GM23338 (cell line): ENCODE measurements around the gene KREMEN2. TPM values are rescaled to one million over a fixed set of nuclear protein-coding genes. Genes with fewer than 3 reads are reported as not detected.

Experiments used
- ATAC-seq: fragments of 200-7000 bp; cut with Tn5 transposase; 3 replicates; pipeline ENCODE4 v1.9.1; 2020
- DNase-seq: peaks from one replicate; pipeline ENCODE4 v3.0.0-alpha.2; 2015; ENCODE audit warnings: low spot score
- H2AFZ ChIP-seq: fragments of 200-600 bp; sonication (generic); 2 replicates; pipeline ENCODE4 v1.8.0; 2016; ENCODE audit warnings: antibody characterized with exemption, mild to moderate bottlenecking, moderate library complexity
- H3F3A ChIP-seq: fragments of 200-600 bp; sonication (generic); replicated peaks from 2 replicates; pipeline ENCODE4 v1.8.0; 2017; ENCODE audit warnings: antibody characterized with exemption, mixed run types, low read depth
- H3K27ac ChIP-seq: fragments of 200-600 bp; sonication (generic); 2 replicates; pipeline ENCODE4 v1.6.1; 2016; ENCODE audit warnings: low read depth
- H3K27me3 ChIP-seq: fragments of 200-600 bp; sonication (generic); 2 replicates; pipeline ENCODE4 v1.8.0; 2016; ENCODE audit warnings: mild to moderate bottlenecking, mixed run types, moderate library complexity; ENCODE audit not compliant: insufficient read depth
- H3K36me3 ChIP-seq: fragments of 200-600 bp; sonication (generic); 2 replicates; pipeline ENCODE4 v1.8.0; 2016; ENCODE audit warnings: mild to moderate bottlenecking; ENCODE audit not compliant: insufficient read depth
- H3K4me1 ChIP-seq: fragments of 200-600 bp; sonication (generic); 2 replicates; pipeline ENCODE4 v1.8.0; 2016; ENCODE audit warnings: mild to moderate bottlenecking, moderate library complexity; ENCODE audit not compliant: insufficient read depth
- H3K4me2 ChIP-seq: fragments of 200-600 bp; sonication (generic); 2 replicates; pipeline ENCODE4 v1.7.1; 2017; ENCODE audit warnings: mixed run types
- H3K4me3 ChIP-seq: fragments of 200-600 bp; sonication (generic); 2 replicates; pipeline ENCODE4 v1.6.1; 2016; ENCODE audit warnings: mixed run types
- H3K79me2 ChIP-seq: fragments of 200-600 bp; sonication (generic); replicated peaks from 2 replicates; pipeline ENCODE4 v1.8.0; 2017; ENCODE audit warnings: mild to moderate bottlenecking; ENCODE audit not compliant: insufficient read depth
- H3K9me2 ChIP-seq: fragments of 200-600 bp; sonication (generic); 2 replicates; pipeline ENCODE4 v1.8.0; 2017; ENCODE audit not compliant: insufficient read depth
- H4K20me1 ChIP-seq: fragments of 200-600 bp; sonication (generic); replicated peaks from 2 replicates; pipeline ENCODE4 v1.8.0; 2017; ENCODE audit warnings: mild to moderate bottlenecking; ENCODE audit not compliant: insufficient read depth
- H3K27ac Mint-ChIP-seq: 2 replicates; pipeline ENCODE4 v1.8.0; 2020; ENCODE audit warnings: inconsistent platforms, mild to moderate bottlenecking, moderate library complexity, mixed read lengths
- H3K27me3 Mint-ChIP-seq: 3 replicates; pipeline ENCODE4 v1.8.0; 2022; ENCODE audit warnings: low read depth, mild to moderate bottlenecking, moderate library complexity, mixed read lengths, inconsistent platforms; ENCODE audit not compliant: insufficient read depth, poor library complexity
- H3K36me3 Mint-ChIP-seq: 3 replicates; pipeline ENCODE4 v1.8.0; 2021; ENCODE audit warnings: low read depth, mild to moderate bottlenecking, inconsistent platforms, moderate library complexity, mixed read lengths
- H3K4me1 Mint-ChIP-seq: 3 replicates; pipeline ENCODE4 v1.8.0; 2020; ENCODE audit warnings: mild to moderate bottlenecking, inconsistent platforms, mixed read lengths
- H3K4me3 Mint-ChIP-seq: 3 replicates; pipeline ENCODE4 v1.8.0; 2021; ENCODE audit warnings: moderate library complexity, mild to moderate bottlenecking, inconsistent platforms, mixed read lengths
- H3K9me3 Mint-ChIP-seq: 3 replicates; pipeline ENCODE4 v1.8.0; 2020; ENCODE audit warnings: moderate library complexity, mild to moderate bottlenecking, inconsistent platforms, mixed read lengths
- STAT1 ChIP-seq: IDR thresholded peaks from one replicate; pipeline ENCODE4 v1.6.1; 2016; ENCODE audit warnings: antibody characterized with exemption; ENCODE audit not compliant: unreplicated experiment
- ZNF114 ChIP-seq: fragments of 250-450 bp; sonication (Bioruptor Pico); IDR thresholded peaks from 2 replicates; pipeline ENCODE4 v1.5.0; 2020; ENCODE audit warnings: mild to moderate bottlenecking, moderate library complexity
- polyA plus RNA-seq: library from polyadenylated mRNA; unstranded; fragments of >200 nt; fragmentation: Nextera tagmentation; extraction: Ambion mirVana; gene quantifications from 2 replicates; pipeline ENCODE4 v1.2.1, GENCODE V29; 2016
- small RNA-seq: library from RNA; depleted of rRNA; stranded (forward); fragments of <200 nt; gene quantifications from one replicate; pipeline ENCODE3, GENCODE V24; 2014; ENCODE audit warnings: low replicate concordance
- total RNA-seq: library from RNA; depleted of rRNA; stranded (reverse); fragments of >200 nt; shearing (Covaris generic); gene quantifications from 2 replicates; pipeline ENCODE4 v1.2.3, GENCODE V29; 2014; rRNA removed
- TF ChIP-seq, protein P1 (sequence below): fragments of 250-450 bp; sonication (Bioruptor Pico); IDR thresholded peaks from 2 replicates; pipeline ENCODE4 v1.5.0; 2020; ENCODE audit warnings: mild to moderate bottlenecking, moderate library complexity

Gene KREMEN2
- total and polyA plus RNA-seq, 2 experiments from 2014 or later: 4.9 to 16.1 TPM

DNA sequence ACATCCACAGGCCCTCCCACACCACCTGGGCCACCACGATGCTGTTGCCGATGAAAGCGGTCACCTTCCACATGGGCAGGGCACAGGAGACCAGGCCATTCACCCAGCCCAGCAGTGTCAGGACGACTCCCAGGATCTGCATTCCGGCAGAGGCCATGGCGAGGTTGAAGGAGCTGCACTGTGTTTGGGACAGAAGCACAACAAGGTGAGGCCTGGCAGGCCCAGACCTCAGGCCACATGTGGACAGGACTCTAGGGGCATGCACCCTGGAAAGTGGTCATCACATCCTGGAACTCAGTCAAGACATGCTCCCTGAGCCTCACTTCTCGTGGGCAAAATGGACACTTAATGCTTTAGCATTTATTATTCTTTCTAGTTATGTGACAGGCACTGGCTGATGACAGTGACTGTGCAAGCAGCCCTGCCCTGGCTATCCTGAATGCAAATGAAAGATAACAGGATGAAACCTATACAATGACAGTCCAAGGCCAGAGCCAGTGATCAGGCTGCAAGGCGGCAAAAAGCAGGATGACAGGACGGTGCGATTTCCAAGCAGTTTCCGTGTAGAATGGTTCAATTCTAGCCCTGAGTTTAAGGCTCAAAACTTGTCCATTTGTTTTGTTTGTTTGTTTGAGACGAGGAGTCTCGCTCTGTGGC is 51.9 kb downstream of the KREMEN2 start:
- peak overlapping the region; percentile 81 for H3K27ac Mint-ChIP-seq
- Histone ChIP-seq H4K20me1 (peaks cover 25% of the 10 kb centered on the region), H3K27me3 (peaks cover 11% of the 10 kb centered on the region), H3K4me3 (peak overlapping the region; percentile 34; the same call in 1 of the 2 replicates), H3K79me2 (peaks cover 28% of the 10 kb centered on the region), H3F3A (peaks cover 54% of the 10 kb centered on the region), H3K4me1 (peaks cover 62% of the 10 kb centered on the region), H3K4me2 (peak overlapping the region; percentile 99), H3K27ac (no peak overlapping the region), H3K36me3 (no peaks in the 10 kb centered on the region), H3K9me2 (no peaks in the 10 kb centered on the region), H2AFZ (no peak overlapping the region)
- no peak for TF ChIP-seq ZNF114 (CRISPR knock-in tag)
- no peak for ATAC-seq
- peak overlapping the region; percentile 95 for H3K4me3 Mint-ChIP-seq
- H3K36me3 Mint-ChIP-seq: peaks cover 34% of the 10 kb centered on the region
- H3K4me1 Mint-ChIP-seq: peaks cover 53% of the 10 kb centered on the region
- peaks cover 7% of the 10 kb centered on the region; the same call in 2 of the 3 replicates for H3K9me3 Mint-ChIP-seq
- no peak for DNase-seq
- peaks cover 52% of the 10 kb centered on the region for H3K27me3 Mint-ChIP-seq

DNA sequence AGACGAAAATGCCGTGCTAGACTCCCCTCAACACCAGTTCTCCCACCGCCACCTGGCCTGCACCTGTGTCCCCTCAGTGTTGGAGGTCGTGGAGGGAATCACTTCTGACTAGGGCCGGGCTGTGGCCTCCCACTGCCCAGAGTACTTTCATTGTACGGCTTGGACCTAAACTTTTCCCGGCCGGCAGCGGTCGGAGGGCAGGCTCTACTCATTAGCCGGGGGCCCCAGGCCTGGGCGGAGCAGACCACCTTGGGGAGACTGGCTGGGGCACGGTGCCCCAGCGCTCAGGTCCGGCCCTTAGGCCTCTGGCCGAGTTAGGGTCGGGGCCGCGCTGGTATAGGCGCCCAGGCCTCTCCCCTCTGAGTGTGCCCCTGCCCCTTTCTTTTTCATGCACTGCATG is 53.3 kb downstream of the KREMEN2 start:
- Histone ChIP-seq H3K36me3 (no peaks in the 10 kb centered on the region), H3K79me2 (peaks cover 34% of the 10 kb centered on the region), H3K4me3 (peak overlapping the region; percentile 99), H4K20me1 (peaks cover 30% of the 10 kb centered on the region), H3K4me2 (peak overlapping the region; percentile 99), H3K27me3 (no peaks in the 10 kb centered on the region; the same call in 1 of the 2 replicates), H3F3A (peaks cover 58% of the 10 kb centered on the region), H3K27ac (peak overlapping the region; percentile 99), H3K4me1 (peaks cover 59% of the 10 kb centered on the region), H3K9me2 (no peaks in the 10 kb centered on the region), H2AFZ (no peak overlapping the region)
- H3K4me3 Mint-ChIP-seq: peak overlapping the region; percentile 95
- H3K4me1 Mint-ChIP-seq: peaks cover 55% of the 10 kb centered on the region
- no peak; the same call in 2 of the 3 replicates for ATAC-seq
- H3K36me3 Mint-ChIP-seq: peaks cover 44% of the 10 kb centered on the region
- DNase-seq: peak; percentile 33
- H3K9me3 Mint-ChIP-seq: peaks cover 7% of the 10 kb centered on the region; the same call in 2 of the 3 replicates
- peak overlapping the region; percentile 92 for H3K27ac Mint-ChIP-seq
- H3K27me3 Mint-ChIP-seq: peaks cover 51% of the 10 kb centered on the region
- TF ChIP-seq, protein P1, sequence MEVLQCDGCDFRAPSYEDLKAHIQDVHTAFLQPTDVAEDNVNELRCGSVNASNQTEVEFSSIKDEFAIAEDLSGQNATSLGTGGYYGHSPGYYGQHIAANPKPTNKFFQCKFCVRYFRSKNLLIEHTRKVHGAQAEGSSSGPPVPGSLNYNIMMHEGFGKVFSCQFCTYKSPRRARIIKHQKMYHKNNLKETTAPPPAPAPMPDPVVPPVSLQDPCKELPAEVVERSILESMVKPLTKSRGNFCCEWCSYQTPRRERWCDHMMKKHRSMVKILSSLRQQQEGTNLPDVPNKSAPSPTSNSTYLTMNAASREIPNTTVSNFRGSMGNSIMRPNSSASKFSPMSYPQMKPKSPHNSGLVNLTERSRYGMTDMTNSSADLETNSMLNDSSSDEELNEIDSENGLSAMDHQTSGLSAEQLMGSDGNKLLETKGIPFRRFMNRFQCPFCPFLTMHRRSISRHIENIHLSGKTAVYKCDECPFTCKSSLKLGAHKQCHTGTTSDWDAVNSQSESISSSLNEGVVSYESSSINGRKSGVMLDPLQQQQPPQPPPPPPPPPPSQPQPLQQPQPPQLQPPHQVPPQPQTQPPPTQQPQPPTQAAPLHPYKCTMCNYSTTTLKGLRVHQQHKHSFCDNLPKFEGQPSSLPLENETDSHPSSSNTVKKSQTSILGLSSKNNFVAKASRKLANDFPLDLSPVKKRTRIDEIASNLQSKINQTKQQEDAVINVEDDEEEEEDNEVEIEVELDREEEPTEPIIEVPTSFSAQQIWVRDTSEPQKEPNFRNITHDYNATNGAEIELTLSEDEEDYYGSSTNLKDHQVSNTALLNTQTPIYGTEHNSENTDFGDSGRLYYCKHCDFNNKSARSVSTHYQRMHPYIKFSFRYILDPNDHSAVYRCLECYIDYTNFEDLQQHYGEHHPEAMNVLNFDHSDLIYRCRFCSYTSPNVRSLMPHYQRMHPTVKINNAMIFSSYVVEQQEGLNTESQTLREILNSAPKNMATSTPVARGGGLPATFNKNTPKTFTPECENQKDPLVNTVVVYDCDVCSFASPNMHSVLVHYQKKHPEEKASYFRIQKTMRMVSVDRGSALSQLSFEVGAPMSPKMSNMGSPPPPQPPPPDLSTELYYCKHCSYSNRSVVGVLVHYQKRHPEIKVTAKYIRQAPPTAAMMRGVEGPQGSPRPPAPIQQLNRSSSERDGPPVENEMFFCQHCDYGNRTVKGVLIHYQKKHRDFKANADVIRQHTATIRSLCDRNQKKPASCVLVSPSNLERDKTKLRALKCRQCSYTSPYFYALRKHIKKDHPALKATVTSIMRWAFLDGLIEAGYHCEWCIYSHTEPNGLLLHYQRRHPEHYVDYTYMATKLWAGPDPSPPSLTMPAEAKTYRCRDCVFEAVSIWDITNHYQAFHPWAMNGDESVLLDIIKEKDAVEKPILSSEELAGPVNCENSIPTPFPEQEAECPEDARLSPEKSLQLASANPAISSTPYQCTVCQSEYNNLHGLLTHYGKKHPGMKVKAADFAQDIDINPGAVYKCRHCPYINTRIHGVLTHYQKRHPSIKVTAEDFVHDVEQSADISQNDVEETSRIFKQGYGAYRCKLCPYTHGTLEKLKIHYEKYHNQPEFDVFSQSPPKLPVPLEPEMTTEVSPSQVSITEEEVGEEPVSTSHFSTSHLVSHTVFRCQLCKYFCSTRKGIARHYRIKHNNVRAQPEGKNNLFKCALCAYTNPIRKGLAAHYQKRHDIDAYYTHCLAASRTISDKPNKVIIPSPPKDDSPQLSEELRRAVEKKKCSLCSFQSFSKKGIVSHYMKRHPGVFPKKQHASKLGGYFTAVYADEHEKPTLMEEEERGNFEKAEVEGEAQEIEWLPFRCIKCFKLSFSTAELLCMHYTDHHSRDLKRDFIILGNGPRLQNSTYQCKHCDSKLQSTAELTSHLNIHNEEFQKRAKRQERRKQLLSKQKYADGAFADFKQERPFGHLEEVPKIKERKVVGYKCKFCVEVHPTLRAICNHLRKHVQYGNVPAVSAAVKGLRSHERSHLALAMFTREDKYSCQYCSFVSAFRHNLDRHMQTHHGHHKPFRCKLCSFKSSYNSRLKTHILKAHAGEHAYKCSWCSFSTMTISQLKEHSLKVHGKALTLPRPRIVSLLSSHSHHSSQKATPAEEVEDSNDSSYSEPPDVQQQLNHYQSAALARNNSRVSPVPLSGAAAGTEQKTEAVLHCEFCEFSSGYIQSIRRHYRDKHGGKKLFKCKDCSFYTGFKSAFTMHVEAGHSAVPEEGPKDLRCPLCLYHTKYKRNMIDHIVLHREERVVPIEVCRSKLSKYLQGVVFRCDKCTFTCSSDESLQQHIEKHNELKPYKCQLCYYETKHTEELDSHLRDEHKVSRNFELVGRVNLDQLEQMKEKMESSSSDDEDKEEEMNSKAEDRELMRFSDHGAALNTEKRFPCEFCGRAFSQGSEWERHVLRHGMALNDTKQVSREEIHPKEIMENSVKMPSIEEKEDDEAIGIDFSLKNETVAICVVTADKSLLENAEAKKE (CRISPR knock-in tag): no peak
- TF ChIP-seq STAT1: no peak

Small RNA genes lying within 50 kb of the gene (small RNA-seq; reads per million reads assigned to genes)
- not detected for gene LINC00514

Other genes starting within 250 kb of the KREMEN2 start
- 0.85 and 1.6 TPM in 2 replicates for gene PRSS27, start 244.1 kb upstream of the KREMEN2 start, total RNA-seq
- 0.73 and 1.1 TPM in 2 replicates for gene PRSS27, start 244.1 kb upstream of the KREMEN2 start, polyA plus RNA-seq
- gene SRRM2, start 211.6 kb upstream of the KREMEN2 start, total RNA-seq: 253 and 308 TPM in 2 replicates
- 893 and 928 TPM in 2 replicates for gene SRRM2, start 211.6 kb upstream of the KREMEN2 start, polyA plus RNA-seq
- gene ELOB, start 187.0 kb upstream of the KREMEN2 start, total RNA-seq: 278 and 696 TPM in 2 replicates
- 756 and 851 TPM in 2 replicates for gene ELOB, start 187.0 kb upstream of the KREMEN2 start, polyA plus RNA-seq
- 0.47 and 1.4 TPM in 2 replicates for gene PRSS33, start 176.7 kb upstream of the KREMEN2 start, total RNA-seq
- 0.24 TPM in 2 replicates for gene PRSS33, start 176.7 kb upstream of the KREMEN2 start, polyA plus RNA-seq
- gene PRSS41, start 165.8 kb upstream of the KREMEN2 start, total RNA-seq: not detected in 2 replicates
- not detected in 2 replicates for gene PRSS41, start 165.8 kb upstream of the KREMEN2 start, polyA plus RNA-seq
- gene PRSS21, start 147.0 kb upstream of the KREMEN2 start, total RNA-seq: 1.1 and 2.4 TPM in 2 replicates
- 3.1 and 4.0 TPM in 2 replicates for gene PRSS21, start 147.0 kb upstream of the KREMEN2 start, polyA plus RNA-seq
- gene ZG16B, start 134.0 kb upstream of the KREMEN2 start, total RNA-seq: not detected in 2 replicates
- not detected in 2 replicates for gene ZG16B, start 134.0 kb upstream of the KREMEN2 start, polyA plus RNA-seq
- gene PRSS22, start 106.1 kb upstream of the KREMEN2 start, total RNA-seq: 2.0 and 4.6 TPM in 2 replicates
- 1.3 and 2.1 TPM in 2 replicates for gene PRSS22, start 106.1 kb upstream of the KREMEN2 start, polyA plus RNA-seq
- 45.0 and 48.7 TPM in 2 replicates for gene FLYWCH2, start 81.1 kb upstream of the KREMEN2 start, total RNA-seq
- 30.9 and 38.6 TPM in 2 replicates for gene FLYWCH2, start 81.1 kb upstream of the KREMEN2 start, polyA plus RNA-seq
- 22.9 and 29.3 TPM in 2 replicates for gene FLYWCH1, start 52.3 kb upstream of the KREMEN2 start, total RNA-seq
- 6.0 and 7.5 TPM in 2 replicates for gene FLYWCH1, start 52.3 kb upstream of the KREMEN2 start, polyA plus RNA-seq
- 17.7 and 29.3 TPM in 2 replicates for gene PAQR4, start 5.1 kb downstream of the KREMEN2 start, total RNA-seq
- 7.0 and 8.8 TPM in 2 replicates for gene PAQR4, start 5.1 kb downstream of the KREMEN2 start, polyA plus RNA-seq
- gene PKMYT1, start 16.2 kb downstream of the KREMEN2 start, total RNA-seq: 82.1 and 100 TPM in 2 replicates
- 90.9 and 104 TPM in 2 replicates for gene PKMYT1, start 16.2 kb downstream of the KREMEN2 start, polyA plus RNA-seq
- gene CLDN9, start 48.6 kb downstream of the KREMEN2 start, total RNA-seq: 1.0 and 3.0 TPM in 2 replicates
- 1.3 and 1.8 TPM in 2 replicates for gene CLDN9, start 48.6 kb downstream of the KREMEN2 start, polyA plus RNA-seq
- gene CLDN6, start 53.9 kb downstream of the KREMEN2 start, total RNA-seq: 961 and 1,028 TPM in 2 replicates
- 537 and 551 TPM in 2 replicates for gene CLDN6, start 53.9 kb downstream of the KREMEN2 start, polyA plus RNA-seq
- gene TNFRSF12A, start 56.1 kb downstream of the KREMEN2 start, total RNA-seq: 78.0 and 100.0 TPM in 2 replicates
- gene TNFRSF12A, start 56.1 kb downstream of the KREMEN2 start, polyA plus RNA-seq: 152 and 155 TPM in 2 replicates
- gene HCFC1R1, start 59.7 kb downstream of the KREMEN2 start, total RNA-seq: 17.5 and 30.2 TPM in 2 replicates
- 192 and 211 TPM in 2 replicates for gene HCFC1R1, start 59.7 kb downstream of the KREMEN2 start, polyA plus RNA-seq
- 71.4 and 86.6 TPM in 2 replicates for gene THOC6, start 59.8 kb downstream of the KREMEN2 start, total RNA-seq
- gene THOC6, start 59.8 kb downstream of the KREMEN2 start, polyA plus RNA-seq: 90.6 and 96.1 TPM in 2 replicates
- gene BICDL2, start 72.7 kb downstream of the KREMEN2 start, total RNA-seq: 17.5 and 18.4 TPM in 2 replicates
- gene BICDL2, start 72.7 kb downstream of the KREMEN2 start, polyA plus RNA-seq: 12.7 and 13.4 TPM in 2 replicates
- 15.9 and 18.8 TPM in 2 replicates for gene MMP25, start 82.3 kb downstream of the KREMEN2 start, total RNA-seq
- gene MMP25, start 82.3 kb downstream of the KREMEN2 start, polyA plus RNA-seq: 6.1 and 7.7 TPM in 2 replicates
- 2.3 TPM in 1 of 2 replicates, not detected in the other for gene IL32, start 101.4 kb downstream of the KREMEN2 start, total RNA-seq
- gene IL32, start 101.4 kb downstream of the KREMEN2 start, polyA plus RNA-seq: 6.1 and 7.7 TPM in 2 replicates
- 434 and 519 TPM in 2 replicates for gene ZSCAN10, start 135.0 kb downstream of the KREMEN2 start, total RNA-seq
- 217 and 220 TPM in 2 replicates for gene ZSCAN10, start 135.0 kb downstream of the KREMEN2 start, polyA plus RNA-seq
- 29.1 and 29.9 TPM in 2 replicates for gene ZNF205, start 148.3 kb downstream of the KREMEN2 start, total RNA-seq
- 15.7 and 16.6 TPM in 2 replicates for gene ZNF205, start 148.3 kb downstream of the KREMEN2 start, polyA plus RNA-seq
- gene ZNF213, start 170.8 kb downstream of the KREMEN2 start, total RNA-seq: 10.4 and 10.6 TPM in 2 replicates
- gene ZNF213, start 170.8 kb downstream of the KREMEN2 start, polyA plus RNA-seq: 2.9 and 3.5 TPM in 2 replicates
- 0.38 TPM in 1 of 2 replicates, not detected in the other for gene OR1F1, start 223.9 kb downstream of the KREMEN2 start, total RNA-seq
- not detected in 2 replicates for gene OR1F1, start 223.9 kb downstream of the KREMEN2 start, polyA plus RNA-seq